ENCODE measurements around the gene TRMU. TPM values are rescaled to one million over a fixed set of nuclear protein-coding genes. Genes with fewer than 3 reads are reported as not detected.

TRMU gene
- total and polyA plus RNA-seq, 5 donors = 31.5 to 48.7 (median 40.2) TPM

- Histone ChIP-seq H3K27ac (ENCODE audit: low read length) (no peak overlapping the region), H3K4me1 (ENCODE audit: control insufficient read depth, insufficient read depth, low read length) (no peaks in the 10 kb centered on the region), H3K4me3 (ENCODE audit: low read length) (no peak overlapping the region), H3K9me3 (ENCODE audit: control insufficient read depth, low read length) (no peaks in the 10 kb centered on the region), H3K27me3 (ENCODE audit: control insufficient read depth, insufficient read depth) (no peaks in the 10 kb centered on the region)
- peak in 2 of 3 donors; percentile 32 to 55 for DNase-seq
- intact Hi-C loops (cut with DNase I) = loop anchor here in 3 of 4 donors (5.0 kb wide), 1 partner anchor 178 kb away; no protein-coding TSS in a partner anchor
- 79% methylated on average over 26 of the region's 26 CpGs for WGBS
- ATAC-seq = no peak
Observed at GRCh38 chr22:46364341-46365165, 29.0 kb downstream of the TRMU start.

GRCh38 chr22:46365166-46365624, 29.7 kb downstream of the TRMU start:
- no peak overlapping the region for H3K4me3 ChIP-seq (ENCODE audit: low read length)
- WGBS = 84% methylated on average over 22 of the region's 22 CpGs
- no peak for ATAC-seq
- intact Hi-C loops (cut with DNase I) = loop anchor here in 3 of 4 donors (5.0 kb wide), 1 partner anchor 177 kb away; no protein-coding TSS in a partner anchor
- DNase-seq = peak in 2 of 3 donors; percentile 35 to 43
- no peak overlapping the region for H3K27ac ChIP-seq (ENCODE audit: low read length)
- no peaks in the 10 kb centered on the region for H3K9me3 ChIP-seq (ENCODE audit: control insufficient read depth, low read length)
- H3K27me3 ChIP-seq (ENCODE audit: control insufficient read depth, insufficient read depth) = no peaks in the 10 kb centered on the region
- H3K4me1 ChIP-seq (ENCODE audit: control insufficient read depth, insufficient read depth, low read length) = no peaks in the 10 kb centered on the region

GRCh38 chr22:46366327-46366731, 30.8 kb downstream of the TRMU start:
- intact Hi-C loops (cut with DNase I) = loop anchor here (2.0 to 5.0 kb wide), 2 partner anchors 176 kb away; no protein-coding TSS in a partner anchor
- peak in 2 of 3 donors; percentile 33 to 59 for DNase-seq

GRCh38 chr22:46366801-46367706, 31.5 kb downstream of the TRMU start:
- intact Hi-C loops (cut with DNase I) = loop anchor here (2.0 to 5.0 kb wide), 2 partner anchors 175 to 176 kb away; no protein-coding TSS in a partner anchor

More at GRCh38 chr22:46366327-46366731, 30.8 kb downstream of the TRMU start:
- no peak for ATAC-seq
- H3K9me3 ChIP-seq (ENCODE audit: control insufficient read depth, low read length) = no peaks in the 10 kb centered on the region
- 70% methylated on average over 19 of the region's 19 CpGs for WGBS
- H3K27ac ChIP-seq (ENCODE audit: low read length) = no peak overlapping the region
- H3K4me1 ChIP-seq (ENCODE audit: control insufficient read depth, insufficient read depth, low read length) = no peaks in the 10 kb centered on the region
- no peak overlapping the region for H3K4me3 ChIP-seq (ENCODE audit: low read length)
- H3K27me3 ChIP-seq (ENCODE audit: control insufficient read depth, insufficient read depth) = no peaks in the 10 kb centered on the region

GRCh38 chr22:46367707-46368191, 32.2 kb downstream of the TRMU start:
- Histone ChIP-seq H3K27me3 (ENCODE audit: control insufficient read depth, insufficient read depth) (no peaks in the 10 kb centered on the region), H3K9me3 (ENCODE audit: control insufficient read depth, low read length) (no peaks in the 10 kb centered on the region), H3K27ac (ENCODE audit: low read length) (no peak overlapping the region), H3K4me3 (ENCODE audit: low read length) (no peak overlapping the region), H3K4me1 (ENCODE audit: control insufficient read depth, insufficient read depth, low read length) (no peaks in the 10 kb centered on the region)
- WGBS = 40% methylated on average over 19 of the region's 19 CpGs
- DNase-seq (peak; percentile 60 to 84 (median 83)), ATAC-seq (peak; percentile 47 to 56)
- intact Hi-C loops (cut with DNase I) = loop anchor here (2.0 to 5.0 kb wide), 2 partner anchors 175 kb away; no protein-coding TSS in a partner anchor

More at GRCh38 chr22:46366801-46367706, 31.5 kb downstream of the TRMU start:
- WGBS = 57% methylated on average over 45 of the region's 45 CpGs
- no peaks in the 10 kb centered on the region for H3K27me3 ChIP-seq (ENCODE audit: control insufficient read depth, insufficient read depth)
- no peak for ATAC-seq
- H3K27ac ChIP-seq (ENCODE audit: low read length) = no peak overlapping the region
- DNase-seq = peak in 2 of 3 donors; percentile 45 to 47
- no peaks in the 10 kb centered on the region for H3K4me1 ChIP-seq (ENCODE audit: control insufficient read depth, insufficient read depth, low read length)
- no peak overlapping the region for H3K4me3 ChIP-seq (ENCODE audit: low read length)
- no peaks in the 10 kb centered on the region for H3K9me3 ChIP-seq (ENCODE audit: control insufficient read depth, low read length)

- Histone ChIP-seq H3K27ac (ENCODE audit: low read length) (no peak overlapping the region), H3K27me3 (ENCODE audit: control insufficient read depth, insufficient read depth) (no peaks in the 10 kb centered on the region), H3K9me3 (ENCODE audit: control insufficient read depth, low read length) (no peaks in the 10 kb centered on the region), H3K4me1 (ENCODE audit: control insufficient read depth, insufficient read depth, low read length) (no peaks in the 10 kb centered on the region), H3K4me3 (ENCODE audit: low read length) (no peak overlapping the region)
- ATAC-seq (no peak), DNase-seq (peak in 2 of 3 donors; percentile 3 to 35)
- intact Hi-C loops (cut with DNase I) = loop anchor here in 3 of 4 donors (5.0 kb wide), 1 partner anchor 174 kb away; no protein-coding TSS in a partner anchor
- WGBS = 73% methylated on average over 12 of the region's 12 CpGs
Observed at GRCh38 chr22:46368422-46368821, 32.9 kb downstream of the TRMU start.

GRCh38 chr22:46368871-46369715, 33.6 kb downstream of the TRMU start:
- no peak overlapping the region for H3K4me3 ChIP-seq (ENCODE audit: low read length)
- 81% methylated on average over 31 of the region's 31 CpGs for WGBS
- H3K27me3 ChIP-seq (ENCODE audit: control insufficient read depth, insufficient read depth) = no peaks in the 10 kb centered on the region
- DNase-seq (peak in 2 of 3 donors; percentile 40 to 44), ATAC-seq (no peak)
- no peaks in the 10 kb centered on the region for H3K4me1 ChIP-seq (ENCODE audit: control insufficient read depth, insufficient read depth, low read length)
- H3K27ac ChIP-seq (ENCODE audit: low read length) = no peak overlapping the region
- no peaks in the 10 kb centered on the region for H3K9me3 ChIP-seq (ENCODE audit: control insufficient read depth, low read length)
- intact Hi-C loops (cut with DNase I) = loop anchor here in 3 of 4 donors (5.0 kb wide), 1 partner anchor 173 kb away; no protein-coding TSS in a partner anchor

GRCh38 chr22:46369716-46370583, 34.4 kb downstream of the TRMU start:
- DNase-seq = peak in 2 of 3 donors; percentile 51 to 55
- H3K27me3 ChIP-seq (ENCODE audit: control insufficient read depth, insufficient read depth) = no peaks in the 10 kb centered on the region
- no peak overlapping the region for H3K4me3 ChIP-seq (ENCODE audit: low read length)
- no peaks in the 10 kb centered on the region for H3K9me3 ChIP-seq (ENCODE audit: control insufficient read depth, low read length)
- WGBS = 79% methylated on average over 25 of the region's 25 CpGs
- ATAC-seq = no peak
- H3K27ac ChIP-seq (ENCODE audit: low read length) = no peak overlapping the region
- H3K4me1 ChIP-seq (ENCODE audit: control insufficient read depth, insufficient read depth, low read length) = no peaks in the 10 kb centered on the region
- intact Hi-C loops (cut with DNase I) = loop anchor here in 3 of 4 donors (5.0 kb wide), 1 partner anchor 172 kb away; no protein-coding TSS in a partner anchor

- DNase-seq (peak in 1 of 3 donors; percentile 50), ATAC-seq (no peak)
- Histone ChIP-seq H3K9me3 (ENCODE audit: control insufficient read depth, low read length) (no peaks in the 10 kb centered on the region), H3K27ac (ENCODE audit: low read length) (no peak overlapping the region), H3K4me1 (ENCODE audit: control insufficient read depth, insufficient read depth, low read length) (no peaks in the 10 kb centered on the region), H3K27me3 (ENCODE audit: control insufficient read depth, insufficient read depth) (no peaks in the 10 kb centered on the region), H3K4me3 (ENCODE audit: low read length) (no peak overlapping the region)
- intact Hi-C loops (cut with DNase I) = no loop called here
- 77% methylated on average over 15 of the region's 15 CpGs for WGBS
Observed at GRCh38 chr22:46370584-46371291, 35.2 kb downstream of the TRMU start.
